IPS-18a (cell line): Measurements from ENCODE around the gene CISH.

ENCODE experiments used
- H3K27ac ChIP-seq: one replicate; pipeline ENCODE4 v1.5.1; 2013; ENCODE audit warnings: low read length
- H3K27me3 ChIP-seq: one replicate; pipeline ENCODE4 v1.6.1; 2013; ENCODE audit warnings: mild to moderate bottlenecking, low read length; ENCODE audit not compliant: control insufficient read depth, insufficient read depth
- H3K36me3 ChIP-seq: one replicate; pipeline ENCODE4 v1.6.1; 2013; ENCODE audit warnings: low read depth, low read length; ENCODE audit not compliant: control insufficient read depth
- H3K4me1 ChIP-seq: one replicate; pipeline ENCODE4 v1.6.1; 2013; ENCODE audit warnings: low read depth, low read length; ENCODE audit not compliant: control insufficient read depth
- H3K4me3 ChIP-seq: one replicate; pipeline ENCODE4 v1.5.1; 2013; ENCODE audit warnings: low read length
- H3K9ac ChIP-seq: one replicate; pipeline ENCODE4 v1.6.1; 2013; ENCODE audit warnings: mild to moderate bottlenecking, low read length, moderate library complexity
- H3K9me3 ChIP-seq: one replicate; pipeline ENCODE4 v1.6.1; 2013; ENCODE audit warnings: low read depth, low read length; ENCODE audit not compliant: control insufficient read depth

The CISH gene

GRCh38 chr3:50651920-50652529 lies 40.5 kb upstream of the CISH start:
- H3K36me3 ChIP-seq, result no peaks in the 10 kb centered on the region
- no peaks in the 10 kb centered on the region for H3K27me3 ChIP-seq
- H3K9me3 ChIP-seq, result no peaks in the 10 kb centered on the region
- no peak overlapping the region for H3K27ac ChIP-seq
- no peak overlapping the region for H3K4me3 ChIP-seq
- H3K9ac ChIP-seq, result no peak overlapping the region
- peaks cover 13% of the 10 kb centered on the region for H3K4me1 ChIP-seq

GRCh38 chr3:50651445-50651844 lies 39.9 kb upstream of the CISH start:
- H3K27me3 ChIP-seq, result no peaks in the 10 kb centered on the region
- H3K9me3 ChIP-seq, result no peaks in the 10 kb centered on the region
- no peak overlapping the region for H3K27ac ChIP-seq
- H3K9ac ChIP-seq, result no peak overlapping the region
- H3K36me3 ChIP-seq, result no peaks in the 10 kb centered on the region
- H3K4me3 ChIP-seq, result no peak overlapping the region
- peaks cover 13% of the 10 kb centered on the region for H3K4me1 ChIP-seq

GRCh38 chr3:50650018-50650417 lies 38.4 kb upstream of the CISH start:
- no peak overlapping the region for H3K9ac ChIP-seq
- H3K36me3 ChIP-seq, result no peaks in the 10 kb centered on the region
- H3K27ac ChIP-seq, result no peak overlapping the region
- peaks cover 13% of the 10 kb centered on the region for H3K4me1 ChIP-seq
- no peak overlapping the region for H3K4me3 ChIP-seq
- no peaks in the 10 kb centered on the region for H3K27me3 ChIP-seq
- no peaks in the 10 kb centered on the region for H3K9me3 ChIP-seq

GRCh38 chr3:50649451-50649931 lies 37.9 kb upstream of the CISH start:
- Histone ChIP-seq H3K4me1 (peaks cover 13% of the 10 kb centered on the region), H3K27me3 (no peaks in the 10 kb centered on the region), H3K9ac (no peak overlapping the region), H3K4me3 (no peak overlapping the region), H3K9me3 (no peaks in the 10 kb centered on the region), H3K27ac (no peak overlapping the region), H3K36me3 (peaks cover 3% of the 10 kb centered on the region)

GRCh38 chr3:50648944-50649343 lies 37.4 kb upstream of the CISH start:
- Histone ChIP-seq H3K9ac (no peak overlapping the region), H3K36me3 (peaks cover 6% of the 10 kb centered on the region), H3K27me3 (no peaks in the 10 kb centered on the region), H3K4me1 (peaks cover 13% of the 10 kb centered on the region), H3K27ac (no peak overlapping the region), H3K4me3 (no peak overlapping the region), H3K9me3 (no peaks in the 10 kb centered on the region)

GRCh38 chr3:50648313-50648712 lies 36.7 kb upstream of the CISH start:
- H3K27me3 ChIP-seq, result no peaks in the 10 kb centered on the region
- H3K9ac ChIP-seq, result no peak overlapping the region
- H3K4me1 ChIP-seq, result peaks cover 13% of the 10 kb centered on the region
- H3K27ac ChIP-seq, result no peak overlapping the region
- H3K4me3 ChIP-seq, result no peak overlapping the region
- no peaks in the 10 kb centered on the region for H3K9me3 ChIP-seq
- peaks cover 6% of the 10 kb centered on the region for H3K36me3 ChIP-seq

- H3K36me3 ChIP-seq, result peaks cover 6% of the 10 kb centered on the region
- no peak overlapping the region for H3K27ac ChIP-seq
- no peaks in the 10 kb centered on the region for H3K27me3 ChIP-seq
Observed at GRCh38 chr3:50645378-50645777, 33.8 kb upstream of the CISH start.

GRCh38 chr3:50644561-50644960 lies 33.0 kb upstream of the CISH start:
- Histone ChIP-seq H3K9me3 (no peaks in the 10 kb centered on the region), H3K36me3 (peaks cover 6% of the 10 kb centered on the region), H3K9ac (no peak overlapping the region), H3K27me3 (no peaks in the 10 kb centered on the region), H3K4me3 (no peak overlapping the region), H3K27ac (no peak overlapping the region), H3K4me1 (no peaks in the 10 kb centered on the region)

More at GRCh38 chr3:50645378-50645777, 33.8 kb upstream of the CISH start:
- H3K4me1 ChIP-seq, result no peaks in the 10 kb centered on the region
- no peak overlapping the region for H3K9ac ChIP-seq
- no peaks in the 10 kb centered on the region for H3K9me3 ChIP-seq
- no peak overlapping the region for H3K4me3 ChIP-seq

- H3K9me3 ChIP-seq, result no peaks in the 10 kb centered on the region
- no peak overlapping the region for H3K27ac ChIP-seq
- H3K27me3 ChIP-seq, result no peaks in the 10 kb centered on the region
- peaks cover 6% of the 10 kb centered on the region for H3K36me3 ChIP-seq
- no peak overlapping the region for H3K9ac ChIP-seq
- peaks cover 4% of the 10 kb centered on the region for H3K4me1 ChIP-seq
- no peak overlapping the region for H3K4me3 ChIP-seq
Observed at GRCh38 chr3:50642382-50642781, 30.8 kb upstream of the CISH start.

GRCh38 chr3:50639055-50639494 lies 27.5 kb upstream of the CISH start:
- H3K4me3 ChIP-seq, result no peak overlapping the region
- H3K27me3 ChIP-seq, result no peaks in the 10 kb centered on the region
- no peak overlapping the region for H3K9ac ChIP-seq
- H3K27ac ChIP-seq, result no peak overlapping the region
- H3K4me1 ChIP-seq, result peaks cover 12% of the 10 kb centered on the region
- no peaks in the 10 kb centered on the region for H3K9me3 ChIP-seq
- H3K36me3 ChIP-seq, result no peaks in the 10 kb centered on the region

- Histone ChIP-seq H3K4me1 (peaks cover 12% of the 10 kb centered on the region), H3K9me3 (no peaks in the 10 kb centered on the region), H3K27ac (no peak overlapping the region), H3K36me3 (no peaks in the 10 kb centered on the region), H3K4me3 (no peak overlapping the region), H3K9ac (no peak overlapping the region), H3K27me3 (no peaks in the 10 kb centered on the region)
Observed at GRCh38 chr3:50637945-50638344, 26.4 kb upstream of the CISH start.

- Histone ChIP-seq H3K4me3 (no peak overlapping the region), H3K36me3 (no peaks in the 10 kb centered on the region), H3K27me3 (no peaks in the 10 kb centered on the region), H3K9ac (no peak overlapping the region), H3K9me3 (no peaks in the 10 kb centered on the region), H3K27ac (no peak overlapping the region), H3K4me1 (peaks cover 12% of the 10 kb centered on the region)
Observed at GRCh38 chr3:50637011-50637410, 25.4 kb upstream of the CISH start.
